ENCODE results near the gene SIRPG. TPM values are rescaled to one million over a fixed set of nuclear protein-coding genes. Genes with fewer than 3 reads are reported as not detected.

SIRPG gene
- total and polyA plus RNA-seq, 10 of the 15 experiments (the other 5 are each of a cell fraction or from before 2014, with no cell fraction given), result 1.1 to 13.0 (median 4.1) TPM

DNA sequence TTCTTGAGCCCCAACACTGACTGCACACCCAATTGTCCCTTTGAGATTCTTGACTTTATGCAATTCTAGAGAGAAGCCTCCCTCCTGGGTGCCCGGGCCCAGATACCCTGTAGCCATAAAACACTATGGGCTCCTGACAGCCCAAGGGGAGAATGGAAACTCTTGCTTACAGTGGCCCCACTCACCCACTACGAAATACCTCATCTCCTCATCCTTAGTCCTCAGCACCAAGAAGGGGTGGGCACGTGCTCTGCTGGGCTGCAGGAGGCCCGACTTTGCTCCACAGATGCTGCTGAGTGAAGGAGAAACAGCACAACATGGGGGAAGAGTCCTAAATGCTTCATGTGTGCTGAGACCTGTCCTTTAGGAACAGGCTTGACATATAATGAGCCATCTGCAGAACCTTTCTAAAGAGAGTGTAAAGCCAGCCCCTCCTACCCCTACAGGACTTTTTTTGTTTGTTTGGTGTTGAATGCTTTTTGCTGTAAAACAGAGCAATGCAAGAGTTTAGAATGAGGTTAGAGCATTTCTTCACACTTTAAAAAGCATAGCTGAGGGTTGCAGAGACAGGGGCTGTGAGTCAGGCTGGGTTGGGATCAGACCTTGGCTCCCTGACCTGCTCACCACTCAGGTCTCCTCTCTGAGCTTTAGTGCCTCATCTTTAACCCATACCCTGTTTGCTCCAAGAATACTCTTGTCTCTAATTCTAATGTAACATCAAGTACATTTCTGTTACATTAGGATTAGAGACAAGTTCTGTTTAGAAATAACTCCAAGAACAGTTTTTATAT, 17.6 kb upstream of the SIRPG start (continued):
- TF ChIP-seq RAD21 (IDR thresholded peaks at IDR 0.05; ENCODE audit: insufficient read depth, low read depth, low read length) (no peak), HSF1 (IDR thresholded peaks at IDR 0.05; ENCODE audit: low read depth, low read length) (no peak), RBBP5 (conservative IDR thresholded peaks at IDR 0.05) (no peak), RELA (IDR thresholded peaks at IDR 0.05; ENCODE audit: borderline replicate concordance, partially characterized antibody) (no peak)
- TF ChIP-seq, protein P1, sequence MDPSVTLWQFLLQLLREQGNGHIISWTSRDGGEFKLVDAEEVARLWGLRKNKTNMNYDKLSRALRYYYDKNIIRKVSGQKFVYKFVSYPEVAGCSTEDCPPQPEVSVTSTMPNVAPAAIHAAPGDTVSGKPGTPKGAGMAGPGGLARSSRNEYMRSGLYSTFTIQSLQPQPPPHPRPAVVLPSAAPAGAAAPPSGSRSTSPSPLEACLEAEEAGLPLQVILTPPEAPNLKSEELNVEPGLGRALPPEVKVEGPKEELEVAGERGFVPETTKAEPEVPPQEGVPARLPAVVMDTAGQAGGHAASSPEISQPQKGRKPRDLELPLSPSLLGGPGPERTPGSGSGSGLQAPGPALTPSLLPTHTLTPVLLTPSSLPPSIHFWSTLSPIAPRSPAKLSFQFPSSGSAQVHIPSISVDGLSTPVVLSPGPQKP (IDR thresholded peaks at IDR 0.05; ENCODE audit: low read depth, low read length), result no peak
- TF ChIP-seq, protein P2, sequence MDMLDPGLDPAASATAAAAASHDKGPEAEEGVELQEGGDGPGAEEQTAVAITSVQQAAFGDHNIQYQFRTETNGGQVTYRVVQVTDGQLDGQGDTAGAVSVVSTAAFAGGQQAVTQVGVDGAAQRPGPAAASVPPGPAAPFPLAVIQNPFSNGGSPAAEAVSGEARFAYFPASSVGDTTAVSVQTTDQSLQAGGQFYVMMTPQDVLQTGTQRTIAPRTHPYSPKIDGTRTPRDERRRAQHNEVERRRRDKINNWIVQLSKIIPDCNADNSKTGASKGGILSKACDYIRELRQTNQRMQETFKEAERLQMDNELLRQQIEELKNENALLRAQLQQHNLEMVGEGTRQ (IDR thresholded peaks at IDR 0.05; ENCODE audit: borderline replicate concordance, low read depth, low read length), result no peak

DNA sequence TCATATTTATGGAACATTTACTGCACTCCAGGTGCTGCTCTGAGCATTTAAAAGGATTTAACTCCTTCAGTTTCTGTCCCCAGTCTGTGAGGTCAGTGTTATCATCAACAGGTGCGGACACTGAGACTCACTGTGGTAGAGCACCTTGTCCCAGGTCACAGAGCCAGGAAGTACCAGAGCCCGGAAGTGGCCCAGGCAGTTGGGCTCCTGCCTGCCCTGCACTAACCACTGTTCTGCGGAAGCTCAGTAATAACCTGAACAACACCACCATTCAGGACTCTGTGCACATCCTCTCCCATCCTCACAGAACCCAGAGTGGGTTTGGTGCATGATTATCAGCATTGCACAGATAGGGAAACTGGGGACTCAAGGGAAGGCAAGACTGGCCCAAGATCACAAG, 16.8 kb upstream of the SIRPG start:
- in situ Hi-C loops (cut with MboI) (no loop called here), intact Hi-C loops (cut with micrococcal nuclease; ENCODE audit: unreplicated experiment) (no loop called here)
- no peaks in the 10 kb centered on the region for H4K20me1 ChIP-seq (ENCODE audit: control insufficient read depth, insufficient read depth)
- no TSS peak for BruUV-seq (replicated peaks)
- no peak overlapping the region for H3K27ac ChIP-seq (ENCODE audit: control insufficient read depth, insufficient read depth)
- ChIA-PET RAD21 (ENCODE audit: unreplicated experiment) (no interaction called here), POLR2A (no interaction called here), CTCF (interaction anchor here (1.2 kb wide), 1 partner anchor 90 kb away, joined by 3 read pairs; no protein-coding TSS in a partner anchor), SMC1A (ENCODE audit: uncharacterized antibody, unreplicated experiment) (interaction anchor here (1.1 kb wide), 1 partner anchor 15 kb away, joined by 3 read pairs; no protein-coding TSS in a partner anchor)
- no peaks in the 10 kb centered on the region for H3K36me3 ChIP-seq (ENCODE audit: control insufficient read depth in 2 of 2, insufficient read depth in 2 of 2, low read length in 1 of 2)
- no peak overlapping the region for H3K4me2 ChIP-seq (ENCODE audit: control insufficient read depth, insufficient read depth)
- FAIRE-seq, result no peak
- no peak overlapping the region for H3K4me3 ChIP-seq
- H3K79me2 ChIP-seq (ENCODE audit: control insufficient read depth, insufficient read depth, low read length), result no peaks in the 10 kb centered on the region
- DNase-seq (ENCODE audit: low read depth, low spot score), result no peak
- H2AFZ ChIP-seq (ENCODE audit: control insufficient read depth, low read depth, low read length), result no peak overlapping the region
- WGBS (ENCODE audit: insufficient coverage, insufficient replicate concordance, low lambda C conversion rate, missing lambda C conversion rate), result 55% methylated on average over 3 of the region's 3 CpGs
- no peaks in the 10 kb centered on the region for H3K9me3 ChIP-seq (replicated peaks; ENCODE audit: control insufficient read depth, insufficient read depth, low read length)
- H3K4me1 ChIP-seq (ENCODE audit: control insufficient read depth, insufficient read depth, low read length), result 0 out of 2 replicates have a peak, but pooled peaks cover 4% of the 10 kb centered on the region
- no peak for ATAC-seq
- H3K9ac ChIP-seq (ENCODE audit: control insufficient read depth, insufficient read depth, low read length), result no peak overlapping the region
- peaks cover 0 to 2% of the 10 kb centered on the region in 2 experiments; a peak in 1 of 4 replicates for H3K27me3 ChIP-seq (replicated peaks in 1 of 2; ENCODE audit: control insufficient read depth in 2 of 2, insufficient read depth in 2 of 2, low read length in 1 of 2)
- TF ChIP-seq MTA2 (IDR thresholded peaks at IDR 0.05; ENCODE audit: low read depth) (no peak), CEBPB (IDR thresholded peaks at IDR 0.05; ENCODE audit: borderline replicate concordance in 1 of 2, low read depth in 2 of 2, low read length in 2 of 2) (no peak), ZZZ3 (IDR thresholded peaks at IDR 0.05; ENCODE audit: control insufficient read depth, insufficient read length, low read depth) (no peak), IRF3 (IDR thresholded peaks at IDR 0.05) (no peak), EED (IDR thresholded peaks at IDR 0.05; ENCODE audit: low read depth) (no peak)
- TF ChIP-seq, protein P3, sequence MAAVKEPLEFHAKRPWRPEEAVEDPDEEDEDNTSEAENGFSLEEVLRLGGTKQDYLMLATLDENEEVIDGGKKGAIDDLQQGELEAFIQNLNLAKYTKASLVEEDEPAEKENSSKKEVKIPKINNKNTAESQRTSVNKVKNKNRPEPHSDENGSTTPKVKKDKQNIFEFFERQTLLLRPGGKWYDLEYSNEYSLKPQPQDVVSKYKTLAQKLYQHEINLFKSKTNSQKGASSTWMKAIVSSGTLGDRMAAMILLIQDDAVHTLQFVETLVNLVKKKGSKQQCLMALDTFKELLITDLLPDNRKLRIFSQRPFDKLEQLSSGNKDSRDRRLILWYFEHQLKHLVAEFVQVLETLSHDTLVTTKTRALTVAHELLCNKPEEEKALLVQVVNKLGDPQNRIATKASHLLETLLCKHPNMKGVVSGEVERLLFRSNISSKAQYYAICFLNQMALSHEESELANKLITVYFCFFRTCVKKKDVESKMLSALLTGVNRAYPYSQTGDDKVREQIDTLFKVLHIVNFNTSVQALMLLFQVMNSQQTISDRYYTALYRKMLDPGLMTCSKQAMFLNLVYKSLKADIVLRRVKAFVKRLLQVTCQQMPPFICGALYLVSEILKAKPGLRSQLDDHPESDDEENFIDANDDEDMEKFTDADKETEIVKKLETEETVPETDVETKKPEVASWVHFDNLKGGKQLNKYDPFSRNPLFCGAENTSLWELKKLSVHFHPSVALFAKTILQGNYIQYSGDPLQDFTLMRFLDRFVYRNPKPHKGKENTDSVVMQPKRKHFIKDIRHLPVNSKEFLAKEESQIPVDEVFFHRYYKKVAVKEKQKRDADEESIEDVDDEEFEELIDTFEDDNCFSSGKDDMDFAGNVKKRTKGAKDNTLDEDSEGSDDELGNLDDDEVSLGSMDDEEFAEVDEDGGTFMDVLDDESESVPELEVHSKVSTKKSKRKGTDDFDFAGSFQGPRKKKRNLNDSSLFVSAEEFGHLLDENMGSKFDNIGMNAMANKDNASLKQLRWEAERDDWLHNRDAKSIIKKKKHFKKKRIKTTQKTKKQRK (IDR thresholded peaks at IDR 0.05; ENCODE audit: low read depth, low read length), result no peak

All from GM12878 (cell line).